GM12878 (cell line): Measurements from ENCODE around the gene PRCC. TPM values are rescaled to one million over a fixed set of nuclear protein-coding genes. Genes with fewer than 3 reads are reported as not detected.

ENCODE experiments used
- BHLHE40 ChIP-seq, 2 experiments: fragments of 450-650 bp in 1 of 2; IDR thresholded peaks; 2 replicates each; pipeline ENCODE4 v1.6.1; 2011 to 2017; ENCODE audit warnings: low read depth in 2 of 2, borderline replicate concordance in 1 of 2, improper control_type of control experiment in 1 of 2, low read length in 1 of 2, mild to moderate bottlenecking in 1 of 2
- CBFB ChIP-seq: IDR thresholded peaks from 2 replicates; pipeline ENCODE4 v1.6.1; 2016; ENCODE audit warnings: antibody characterized with exemption, low read depth
- EED ChIP-seq: sonication (generic); IDR thresholded peaks from 2 replicates; pipeline ENCODE4 v1.6.1; 2016; ENCODE audit warnings: antibody characterized with exemption, low read depth
- ELK1 ChIP-seq: IDR thresholded peaks from 2 replicates; pipeline ENCODE4 v1.6.1; 2012; ENCODE audit warnings: low read depth, low read length, improper control_type of control experiment
- EP300 ChIP-seq, 2 experiments: fragments of 150-350 bp in 1 of 2; IDR thresholded peaks; 2 replicates each; pipeline ENCODE4 v1.6.1; 2011 to 2012; ENCODE audit warnings: low read depth in 2 of 2, low read length in 2 of 2, borderline replicate concordance in 1 of 2, improper control_type of control experiment in 1 of 2, inconsistent platforms in 1 of 2; ENCODE audit not compliant: control insufficient read depth in 1 of 2
- HDAC6 ChIP-seq: fragments of 200-600 bp; sonication (generic); IDR thresholded peaks from one replicate; pipeline ENCODE4 v1.8.0; 2017; ENCODE audit warnings: antibody characterized with exemption; ENCODE audit not compliant: unreplicated experiment
- IKZF2 ChIP-seq, 2 experiments: fragments of 450-650 bp; IDR thresholded peaks; 2 replicates each; pipeline ENCODE4 v1.6.1; 2017; ENCODE audit warnings: mild to moderate bottlenecking in 2 of 2, moderate library complexity in 2 of 2
- JUNB ChIP-seq: IDR thresholded peaks from 2 replicates; pipeline ENCODE4 v1.6.1; 2016; ENCODE audit warnings: antibody characterized with exemption, mild to moderate bottlenecking
- KLF5 ChIP-seq: fragments of 450-650 bp; IDR thresholded peaks from 2 replicates; pipeline ENCODE4 v1.6.1; 2014; ENCODE audit warnings: mild to moderate bottlenecking; ENCODE audit not compliant: partially characterized antibody
- NBN ChIP-seq: fragments of 450-650 bp; IDR thresholded peaks from 2 replicates; pipeline ENCODE4 v1.6.1; 2016
- NR2C1 ChIP-seq: fragments of 450-650 bp; IDR thresholded peaks from 2 replicates; pipeline ENCODE4 v1.6.1; 2017; ENCODE audit warnings: antibody characterized with exemption, mild to moderate bottlenecking, moderate library complexity
- POLR2A ChIP-seq: IDR thresholded peaks from 2 replicates; pipeline ENCODE4 v1.6.1; 2011; ENCODE audit warnings: low read depth, mild to moderate bottlenecking, low read length
- RAD51 ChIP-seq: fragments of 450-650 bp; IDR thresholded peaks from 2 replicates; pipeline ENCODE4 v1.6.1; 2016; ENCODE audit warnings: moderate library complexity, mild to moderate bottlenecking, inconsistent platforms
- RELA ChIP-seq: fragments of 450-650 bp; IDR thresholded peaks from 2 replicates; pipeline ENCODE4 v1.8.0; 2014; ENCODE audit warnings: borderline replicate concordance; ENCODE audit not compliant: partially characterized antibody
- SMAD1 ChIP-seq: fragments of 450-650 bp; IDR thresholded peaks from 2 replicates; pipeline ENCODE4 v1.6.1; 2018; ENCODE audit warnings: mild to moderate bottlenecking, low read depth; ENCODE audit not compliant: partially characterized antibody
- STAT3 ChIP-seq: IDR thresholded peaks from 2 replicates; pipeline ENCODE4 v1.6.1; 2011; ENCODE audit warnings: low read depth, low read length, improper control_type of control experiment
- USF1 ChIP-seq: IDR thresholded peaks from 2 replicates; pipeline ENCODE4 v1.6.1; 2011; ENCODE audit warnings: borderline replicate concordance, low read depth, mild to moderate bottlenecking, moderate library complexity, mixed read lengths, low read length; ENCODE audit not compliant: insufficient read depth; ENCODE audit errors: extremely low read length
- USF2 ChIP-seq: IDR thresholded peaks from 2 replicates; pipeline ENCODE4 v1.6.1; 2011; ENCODE audit warnings: low read depth, low read length, improper control_type of control experiment, borderline replicate concordance
- WRNIP1 ChIP-seq: IDR thresholded peaks from 2 replicates; pipeline ENCODE4 v1.6.1; 2011; ENCODE audit warnings: low read depth, low read length, improper control_type of control experiment, borderline replicate concordance
- ZNF217 ChIP-seq: fragments of 450-650 bp; IDR thresholded peaks from 2 replicates; pipeline ENCODE4 v1.6.1; 2017; ENCODE audit warnings: antibody characterized with exemption, mild to moderate bottlenecking
- ZNF274 ChIP-seq: IDR thresholded peaks from one replicate; pipeline ENCODE4 v1.8.0; 2011; ENCODE audit not compliant: insufficient read length, insufficient read depth
- ZNF687 ChIP-seq: fragments of 450-650 bp; IDR thresholded peaks from 2 replicates; pipeline ENCODE4 v1.6.1; 2017; ENCODE audit warnings: mild to moderate bottlenecking, moderate library complexity
- polyA plus RNA-seq, 11 experiments: library from polyadenylated mRNA; depleted of rRNA in 4 of 11; unstranded in 6 of 11; stranded (reverse) in 5 of 11; fragments of >200 nt; fragmentation: Nextera tagmentation in 4 of 11; fragmentation: Illumina TruSeq in 1 of 11; extraction: Ambion mirVana in 4 of 11; extraction: Trizol in 1 of 11; gene quantifications; 1 replicate in 1 of 11; 2 replicates in 10 of 11; pipeline versions ENCODE4 v1.2.1 to v1.2.3, GENCODE V29; 2011 to 2016; ENCODE audit warnings: inconsistent platforms in 2 of 11, missing spikeins in 2 of 11, low read depth in 1 of 11
- total RNA-seq, 4 experiments: library from RNA; depleted of rRNA in 3 of 4; stranded (reverse); fragments of >200 nt in 3 of 4; fragmentation: Illumina TruSeq in 1 of 4; extraction: Trizol in 1 of 4; gene quantifications; 2 replicates each; pipeline versions ENCODE4 v1.2.1 to v1.2.3, GENCODE V29; 2013 to 2021

PRCC gene
- total and polyA plus RNA-seq, 10 of the 15 experiments (the other 5 are each of a cell fraction or from before 2014, with no cell fraction given), result 23.8 to 132 (median 63.1) TPM

GRCh38 chr1:156748670-156749418 is 18.5 kb upstream of the PRCC start (continued):
- no peak for TF ChIP-seq HDAC6
- TF ChIP-seq JUNB, result no peak
- TF ChIP-seq NBN, result peak; percentile 68
- TF ChIP-seq POLR2A, result peak; percentile 10; the same call in 1 of the 2 replicates
- peak in 1 of 2 experiments; percentile 23; a peak in 1 of 4 replicates for TF ChIP-seq BHLHE40 (IDR thresholded peaks at IDR 0.05; ENCODE audit: borderline replicate concordance in 1 of 2, low read depth in 2 of 2, low read length in 1 of 2)
- TF ChIP-seq EED, result peak; percentile 63
- no peak for TF ChIP-seq ZNF217
- no peak for TF ChIP-seq RELA
- peak; percentile 69 for TF ChIP-seq ZNF687
- TF ChIP-seq NR2C1, result peak; percentile 88
- TF ChIP-seq WRNIP1, result peak; percentile 1; the same call in 1 of the 2 replicates
- no peak for TF ChIP-seq ZNF274
- TF ChIP-seq CBFB, result 0 out of 2 replicates have a peak, but pooled peaks have one; percentile 34
- no peak for TF ChIP-seq STAT3
- TF ChIP-seq IKZF2 (IDR thresholded peaks at IDR 0.05), result peak; percentile 82 to 83; a peak in 3 of 4 replicates
- no peak for TF ChIP-seq KLF5
- TF ChIP-seq RAD51, result peak; percentile 92
- TF ChIP-seq USF2, result peak; percentile 52
- TF ChIP-seq SMAD1, result peak; percentile 34
- TF ChIP-seq USF1, result peak; percentile 75
- 0 out of 2 replicates have a peak, but pooled peaks have one; percentile 31 for TF ChIP-seq ELK1
- 0 out of 4 replicates have a peak, but pooled peaks of 1 of the 2 experiments have one; percentile 15 for TF ChIP-seq EP300 (IDR thresholded peaks at IDR 0.05; ENCODE audit: borderline replicate concordance in 1 of 2, control insufficient read depth in 1 of 2, low read depth in 2 of 2, low read length in 2 of 2)
